ENCODE results near the gene VWA1.

- TF ChIP-seq CTCF (IDR thresholded peaks at IDR 0.05) (no peak), POLR2A (IDR thresholded peaks at IDR 0.05) (no peak)
Measured at GRCh38 chr1:1428174-1428573, 7.3 kb upstream of the VWA1 start.

Measured in tibial nerve (tissue), 3 donors.